ENCODE data around the gene DHRS3.

DHRS3 gene

GRCh38 chr1:12644829-12645228 lies 26.8 kb upstream of the DHRS3 start:
- DNase-seq (ENCODE audit: low spot score) = no peak
- TF ChIP-seq, protein P1, sequence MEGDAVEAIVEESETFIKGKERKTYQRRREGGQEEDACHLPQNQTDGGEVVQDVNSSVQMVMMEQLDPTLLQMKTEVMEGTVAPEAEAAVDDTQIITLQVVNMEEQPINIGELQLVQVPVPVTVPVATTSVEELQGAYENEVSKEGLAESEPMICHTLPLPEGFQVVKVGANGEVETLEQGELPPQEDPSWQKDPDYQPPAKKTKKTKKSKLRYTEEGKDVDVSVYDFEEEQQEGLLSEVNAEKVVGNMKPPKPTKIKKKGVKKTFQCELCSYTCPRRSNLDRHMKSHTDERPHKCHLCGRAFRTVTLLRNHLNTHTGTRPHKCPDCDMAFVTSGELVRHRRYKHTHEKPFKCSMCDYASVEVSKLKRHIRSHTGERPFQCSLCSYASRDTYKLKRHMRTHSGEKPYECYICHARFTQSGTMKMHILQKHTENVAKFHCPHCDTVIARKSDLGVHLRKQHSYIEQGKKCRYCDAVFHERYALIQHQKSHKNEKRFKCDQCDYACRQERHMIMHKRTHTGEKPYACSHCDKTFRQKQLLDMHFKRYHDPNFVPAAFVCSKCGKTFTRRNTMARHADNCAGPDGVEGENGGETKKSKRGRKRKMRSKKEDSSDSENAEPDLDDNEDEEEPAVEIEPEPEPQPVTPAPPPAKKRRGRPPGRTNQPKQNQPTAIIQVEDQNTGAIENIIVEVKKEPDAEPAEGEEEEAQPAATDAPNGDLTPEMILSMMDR (IDR thresholded peaks at IDR 0.05) = no peak
- Histone ChIP-seq H3K27ac (no peak overlapping the region), H3K4me3 (no peak overlapping the region)

DNA sequence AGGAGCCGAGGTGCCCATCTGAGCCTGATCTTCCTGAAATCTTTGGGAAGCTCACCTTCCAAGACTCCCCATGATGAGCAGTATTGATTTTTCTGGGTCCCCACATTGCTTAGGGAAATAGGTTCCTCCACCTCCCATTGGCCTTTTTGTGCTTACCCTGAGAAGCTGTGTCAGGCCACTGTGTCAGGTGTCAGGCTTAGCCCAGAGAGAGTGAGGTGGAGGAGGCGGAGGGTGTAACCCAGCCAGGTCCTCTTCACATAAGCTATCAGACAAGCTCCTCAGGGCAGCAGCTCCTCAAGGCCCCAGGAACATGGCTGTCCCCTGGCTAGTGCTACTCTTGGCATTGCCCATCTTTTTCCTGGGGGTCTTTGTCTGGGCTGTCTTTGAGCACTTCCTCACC lies 26.2 kb upstream of the DHRS3 start:
- no peak for DNase-seq (ENCODE audit: low spot score)
- TF ChIP-seq, protein P1 (IDR thresholded peaks at IDR 0.05) = no peak
- Histone ChIP-seq H3K27ac (no peak overlapping the region), H3K4me3 (no peak overlapping the region)

DNA sequence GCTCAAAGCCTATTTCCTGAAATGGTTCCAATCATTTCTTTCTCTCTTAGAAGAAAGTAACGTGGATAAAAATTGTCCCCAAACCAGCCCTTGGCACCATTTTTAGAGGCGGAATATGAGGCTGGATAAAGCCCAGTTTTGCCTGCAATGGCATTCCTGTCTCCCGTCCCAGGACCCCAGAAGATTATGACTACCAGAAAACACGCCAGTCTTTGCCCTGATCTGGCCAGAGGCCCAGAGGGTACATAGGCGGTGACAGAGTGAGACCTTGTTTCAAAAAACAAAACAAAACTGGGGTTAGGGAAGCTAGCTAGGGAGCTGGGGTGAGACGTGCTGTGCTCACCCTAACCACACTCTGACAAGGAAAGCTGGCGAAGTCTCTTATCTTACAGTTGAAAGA lies 25.8 kb upstream of the DHRS3 start, which contains the start of gene AADACL4:
TSS of gene AADACL4 (plus strand) at position 301 of the 400 bp plus-strand sequence. CDS start 462 bp downstream, outside the sequence.
- Histone ChIP-seq H3K4me3 (no peak within 1 kb of the TSS), H3K27ac (no peak within 1 kb of the TSS)
- no peak for DNase-seq (ENCODE audit: low spot score)
- TF ChIP-seq, protein P1 (IDR thresholded peaks at IDR 0.05) = no peak

DNA sequence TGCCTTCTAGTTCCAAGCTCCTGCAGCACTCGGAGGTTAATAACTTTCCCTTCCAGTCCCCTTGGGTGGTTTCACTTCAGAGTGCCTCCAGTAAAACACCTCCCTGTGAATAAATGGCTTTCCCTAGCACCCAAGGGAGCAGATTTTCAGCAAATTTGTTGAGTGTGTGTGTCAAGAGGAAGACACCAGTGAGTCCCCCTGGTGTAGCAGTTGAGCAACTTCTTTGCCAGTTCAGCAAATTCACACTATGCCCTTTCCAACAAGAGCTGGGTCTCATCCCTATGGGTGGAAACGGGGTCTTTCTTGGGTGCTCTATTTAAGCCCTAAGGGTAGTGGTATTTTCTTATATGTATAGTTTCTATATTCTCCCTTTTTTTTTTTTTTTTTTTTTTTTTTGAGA lies 25.1 kb upstream of the DHRS3 start:
- Histone ChIP-seq H3K27ac (no peak overlapping the region), H3K4me3 (no peak overlapping the region)
- TF ChIP-seq, protein P1 (IDR thresholded peaks at IDR 0.05) = no peak
- no peak for DNase-seq (ENCODE audit: low spot score)

DNA sequence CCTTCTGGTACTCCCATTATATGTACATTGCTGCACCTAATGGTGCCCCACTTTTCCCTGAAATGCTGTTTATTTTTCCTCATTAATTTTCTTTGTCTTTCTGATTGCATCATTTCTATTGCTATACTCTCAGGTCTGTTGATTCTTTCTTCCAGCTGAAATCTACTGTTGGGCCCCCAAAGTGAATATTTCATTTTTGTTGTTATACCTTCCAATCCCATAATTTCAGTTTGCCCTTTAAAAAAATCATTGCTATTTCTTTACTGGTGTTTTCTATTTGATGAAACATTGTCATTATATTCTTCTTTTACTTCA lies 22.9 kb upstream of the DHRS3 start:
- H3K27ac ChIP-seq = no peak overlapping the region
- no peak for DNase-seq (ENCODE audit: low spot score)
- H3K4me3 ChIP-seq = no peak overlapping the region
- TF ChIP-seq, protein P1 (IDR thresholded peaks at IDR 0.05) = no peak

GRCh38 chr1:12640237-12640957 lies 22.4 kb upstream of the DHRS3 start:
- no peak for DNase-seq (ENCODE audit: low spot score)
- Histone ChIP-seq H3K27ac (no peak overlapping the region), H3K4me3 (no peak overlapping the region)
- TF ChIP-seq, protein P1 (IDR thresholded peaks at IDR 0.05) = no peak

- TF ChIP-seq, protein P1 (IDR thresholded peaks at IDR 0.05) = no peak
- Histone ChIP-seq H3K4me3 (no peak overlapping the region), H3K27ac (no peak overlapping the region)
- DNase-seq (ENCODE audit: low spot score) = no peak
Measured at GRCh38 chr1:12637693-12638092, 19.7 kb upstream of the DHRS3 start.

All from coronary artery (tissue), 2 donors.